IMR-90 (cell line): ENCODE measurements around the gene ELF2. TPM values are rescaled to one million over a fixed set of nuclear protein-coding genes. Genes with fewer than 3 reads are reported as not detected.

Experiments used
- ATAC-seq: fragments of 200-7000 bp; cut with Tn5 transposase; 2 replicates; pipeline ENCODE4 v1.9.1; 2020; ENCODE audit warnings: low read depth, mild to moderate bottlenecking, moderate library complexity
- BruUV-seq: library from RNA; stranded (reverse); fragments of 400-500 nt; replicated peaks from 2 replicates; lab custom pipeline; 2021; lab: Mats Ljungman, UMichigan
- CTCF ChIA-PET: fragments of 300-600 bp; formaldehyde crosslinking; extraction: SDS; loops from one replicate; lab custom pipeline; 2021; ENCODE audit warnings: antibody characterized with exemption; lab: Yijun Ruan, JAX
- POLR2A ChIA-PET: fragments of 300-600 bp; sonication (Branson Sonifier 250); formaldehyde crosslinking; loops from one replicate; lab custom pipeline; 2022; ENCODE audit warnings: antibody characterized with exemption; ENCODE audit not compliant: unreplicated experiment; lab: Charles Lee
- DNase-seq: peaks from one replicate; pipeline ENCODE4 v3.0.0; 2013
- H2AFZ ChIP-seq: replicated peaks from 2 replicates; pipeline ENCODE3; 2013; ENCODE audit warnings: low read length, mild to moderate bottlenecking; ENCODE audit not compliant: poor library complexity
- H2AK5ac ChIP-seq: 2 replicates; pipeline ENCODE4 v1.6.1; 2013; ENCODE audit warnings: low read depth, low read length, inconsistent platforms
- H2AK9ac ChIP-seq: replicated peaks from 2 replicates; pipeline ENCODE3; 2013; ENCODE audit warnings: mild to moderate bottlenecking, low read depth, low read length, moderate library complexity; ENCODE audit not compliant: poor library complexity
- H2BK120ac ChIP-seq: 2 replicates; pipeline ENCODE4 v1.6.1; 2013; ENCODE audit warnings: low read depth, low read length, inconsistent platforms
- H2BK15ac ChIP-seq: 3 replicates; pipeline ENCODE4 v1.6.1; 2013; ENCODE audit warnings: low read depth, low read length, inconsistent platforms
- H2BK20ac ChIP-seq: 2 replicates; pipeline ENCODE4 v1.6.1; 2013; ENCODE audit warnings: low read depth, mild to moderate bottlenecking, inconsistent platforms, low read length, moderate library complexity
- H2BK5ac ChIP-seq: 2 replicates; pipeline ENCODE4 v1.6.1; 2013; ENCODE audit warnings: mild to moderate bottlenecking, low read depth, low read length, inconsistent platforms; ENCODE audit not compliant: poor library complexity, severe bottlenecking
- H3K14ac ChIP-seq: replicated peaks from 2 replicates; pipeline ENCODE4 v1.6.1; 2013; ENCODE audit warnings: low read depth, low read length, inconsistent platforms
- H3K18ac ChIP-seq: 2 replicates; pipeline ENCODE4 v1.6.1; 2013; ENCODE audit warnings: low read depth, low read length, control low read depth
- H3K23ac ChIP-seq: 2 replicates; pipeline ENCODE4 v1.6.1; 2013; ENCODE audit warnings: low read depth, low read length, inconsistent platforms
- H3K27ac ChIP-seq: 2 replicates; pipeline ENCODE4 v1.5.1; 2013; ENCODE audit warnings: mild to moderate bottlenecking, control low read depth, low read length; ENCODE audit not compliant: insufficient read depth
- H3K27me3 ChIP-seq: 2 replicates; pipeline ENCODE4 v1.6.1; 2013; ENCODE audit warnings: low read length; ENCODE audit not compliant: control insufficient read depth, insufficient read depth
- H3K36me3 ChIP-seq: 2 replicates; pipeline ENCODE4 v1.6.1; 2013; ENCODE audit warnings: low read length, mixed read lengths; ENCODE audit not compliant: control insufficient read depth, insufficient read depth
- H3K4ac ChIP-seq: 2 replicates; pipeline ENCODE4 v1.6.1; 2013; ENCODE audit warnings: low read depth, low read length, inconsistent platforms
- H3K4me1 ChIP-seq: 2 replicates; pipeline ENCODE4 v1.6.1; 2013; ENCODE audit warnings: low read length, mixed read lengths; ENCODE audit not compliant: control insufficient read depth, insufficient read depth
- H3K4me2 ChIP-seq: 2 replicates; pipeline ENCODE4 v1.6.1; 2013; ENCODE audit warnings: low read depth, mild to moderate bottlenecking, control low read depth, low read length, moderate library complexity
- H3K4me3 ChIP-seq: 2 replicates; pipeline ENCODE4 v1.5.1; 2013; ENCODE audit warnings: low read depth, mild to moderate bottlenecking, control low read depth, low read length, moderate library complexity; ENCODE audit not compliant: insufficient read depth
- H3K56ac ChIP-seq: 2 replicates; pipeline ENCODE4 v1.6.1; 2013; ENCODE audit warnings: low read length, inconsistent platforms; ENCODE audit not compliant: insufficient read depth; ENCODE audit errors: extremely low read depth
- H3K79me1 ChIP-seq, 2 experiments: 2 replicates each; pipeline ENCODE4 v1.6.1; 2013; ENCODE audit warnings: low read length in 2 of 2, inconsistent platforms in 1 of 2, low read depth in 1 of 2
- H3K9ac ChIP-seq: 2 replicates; pipeline ENCODE4 v1.6.1; 2013; ENCODE audit warnings: low read depth, low read length, control low read depth
- H3K9me1 ChIP-seq: 2 replicates; pipeline ENCODE4 v1.6.1; 2013; ENCODE audit warnings: low read length, inconsistent platforms; ENCODE audit not compliant: insufficient read depth
- H3K9me3 ChIP-seq: 2 replicates; pipeline ENCODE4 v1.6.1; 2013; ENCODE audit warnings: low read length; ENCODE audit not compliant: control insufficient read depth, insufficient read depth
- H4K20me1 ChIP-seq: 2 replicates; pipeline ENCODE4 v1.6.1; 2013; ENCODE audit warnings: low read length, inconsistent platforms; ENCODE audit not compliant: insufficient read depth
- H4K5ac ChIP-seq: 2 replicates; pipeline ENCODE4 v1.6.1; 2013; ENCODE audit warnings: mild to moderate bottlenecking, low read depth, low read length, control low read depth
- H4K8ac ChIP-seq, 2 experiments: 2 replicates each; pipeline ENCODE4 v1.6.1; 2013; ENCODE audit warnings: low read depth in 2 of 2, low read length in 2 of 2, control low read depth in 1 of 2, inconsistent platforms in 1 of 2
- H4K91ac ChIP-seq: 2 replicates; pipeline ENCODE4 v1.6.1; 2013; ENCODE audit warnings: low read depth, low read length, inconsistent platforms; ENCODE audit not compliant: insufficient read depth
- BHLHE40 ChIP-seq: fragments of 150-350 bp; IDR thresholded peaks from 2 replicates; pipeline ENCODE4 v1.6.1; 2016; ENCODE audit warnings: mild to moderate bottlenecking, low read depth, low read length
- CEBPB ChIP-seq: IDR thresholded peaks from 2 replicates; pipeline ENCODE4 v1.6.1; 2012; ENCODE audit warnings: low read depth, low read length, improper control_type of control experiment
- CHD1 ChIP-seq: IDR thresholded peaks from 2 replicates; pipeline ENCODE4 v1.6.1; 2012; ENCODE audit warnings: low read depth, low read length, improper control_type of control experiment
- ELK1 ChIP-seq: fragments of 150-350 bp; IDR thresholded peaks from 2 replicates; pipeline ENCODE4 v1.6.1; 2016; ENCODE audit warnings: low read depth, mild to moderate bottlenecking, low read length, moderate library complexity, borderline replicate concordance
- MAFK ChIP-seq: IDR thresholded peaks from 2 replicates; pipeline ENCODE4 v1.6.1; 2012; ENCODE audit warnings: low read depth, low read length, improper control_type of control experiment
- MAZ ChIP-seq: IDR thresholded peaks from 2 replicates; pipeline ENCODE4 v1.6.1; 2012; ENCODE audit warnings: low read depth, mild to moderate bottlenecking, low read length, improper control_type of control experiment, moderate library complexity, borderline replicate concordance
- NFE2L2 ChIP-seq: fragments of 150-350 bp; IDR thresholded peaks from 2 replicates; pipeline ENCODE4 v1.6.1; 2016; ENCODE audit warnings: low read depth, mild to moderate bottlenecking, low read length
- POLR2A ChIP-seq: IDR thresholded peaks from 2 replicates; pipeline ENCODE4 v1.6.1; 2012; ENCODE audit warnings: mild to moderate bottlenecking, low read depth, low read length
- RAD21 ChIP-seq: IDR thresholded peaks from 2 replicates; pipeline ENCODE4 v1.6.1; 2012; ENCODE audit warnings: low read length, improper control_type of control experiment
- RFX5 ChIP-seq: IDR thresholded peaks from 2 replicates; pipeline ENCODE4 v1.8.0; 2012; ENCODE audit warnings: low read depth, mild to moderate bottlenecking, low read length, moderate library complexity
- SMC3 ChIP-seq: fragments of 150-350 bp; IDR thresholded peaks from 2 replicates; pipeline ENCODE4 v1.6.1; 2016; ENCODE audit warnings: low read depth, mild to moderate bottlenecking, antibody characterized with exemption, low read length, moderate library complexity
- USF2 ChIP-seq: fragments of 150-350 bp; IDR thresholded peaks from 2 replicates; pipeline ENCODE4 v1.6.1; 2017; ENCODE audit warnings: mild to moderate bottlenecking, antibody characterized with exemption, low read length, low read depth
- WGBS, 2 experiments: methylation state at CpG; one replicate each; pipeline versions ENCODE4 v1.1.5 to v1.1.7; 2013; ENCODE audit warnings: missing lambda C conversion rate in 2 of 2; ENCODE audit not compliant: insufficient read length in 1 of 2; ENCODE audit errors: extremely low coverage in 2 of 2; 5-methylcytosine and 5-hydroxymethylcytosine counted together
- dilution Hi-C: fragments of 300-500 bp; cut with HindIII; formaldehyde crosslinking; loops from one replicate; pipeline ENCODE4 v1.14.3; 2018; ENCODE audit warnings: low sequenced_read_pairs; ENCODE audit not compliant: unreplicated experiment
- in situ Hi-C: fragments of 300-500 bp; cut with MboI; formaldehyde crosslinking; loops from 3 replicates; pipeline ENCODE4 v1.14.3; 2019; ENCODE audit warnings: low sequenced_read_pairs, inconsistent platforms, mixed read lengths
- intact Hi-C: fragments of 100-400 bp; cut with micrococcal nuclease; formaldehyde crosslinking; loops from 2 replicates; pipeline ENCODE4 v1.10.0; 2022
- polyA plus RNA-seq, 3 experiments: library from polyadenylated mRNA; depleted of rRNA; stranded (reverse); fragments of >200 nt; gene quantifications; 2 replicates each; pipeline ENCODE4 v1.2.3, GENCODE V29; 2012; ENCODE audit warnings: low replicate concordance in 1 of 3
- total RNA-seq: library from RNA; depleted of rRNA; stranded (reverse); fragments of >200 nt; gene quantifications from 2 replicates; pipeline ENCODE4 v1.2.3, GENCODE V29; 2012
- TF ChIP-seq, protein P1 (sequence below): conservative IDR thresholded peaks from 2 replicates; pipeline ENCODE4 v1.5.1; 2012; ENCODE audit warnings: mild to moderate bottlenecking, low read depth, low read length, improper control_type of control experiment

Gene ELF2
- total and polyA plus RNA-seq, 2 of the 4 experiments (the other 2 are of a cell fraction), result 14.5 to 42.3 TPM

DNA sequence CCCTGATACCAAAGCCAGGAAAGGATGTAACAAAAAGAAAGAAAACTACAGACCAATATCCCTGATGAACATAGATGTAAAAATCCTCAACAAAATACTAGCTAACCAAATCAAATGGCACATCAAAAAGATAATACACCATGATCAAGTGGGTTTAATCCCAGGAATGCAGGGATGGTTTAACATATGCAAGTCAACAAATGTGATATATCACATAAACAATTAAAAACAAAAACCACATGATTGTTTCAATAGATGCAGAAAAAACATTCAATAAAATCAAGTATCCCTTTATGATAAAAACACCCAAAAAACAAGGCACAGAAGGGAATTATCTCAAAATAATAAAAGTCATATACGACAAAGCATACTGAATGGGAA, 31.5 kb downstream of the ELF2 start:
- Histone ChIP-seq H4K91ac (no peak overlapping the region), H2AFZ (no peak overlapping the region), H2AK5ac (no peak overlapping the region), H3K36me3 (no peaks in the 10 kb centered on the region), H3K27ac (no peak overlapping the region), H3K14ac (no peak overlapping the region), H3K79me1 (peaks cover 22 to 49% of the 10 kb centered on the region in 2 experiments), H3K27me3 (no peaks in the 10 kb centered on the region), H3K9me3 (no peaks in the 10 kb centered on the region), H2BK15ac (no peak overlapping the region), H3K4me2 (no peak overlapping the region), H4K8ac (no peak overlapping the region), H3K4me3 (no peak overlapping the region), H3K9ac (no peak overlapping the region), H2BK5ac (no peak overlapping the region), H2AK9ac (no peak overlapping the region), H3K56ac (no peak overlapping the region), H2BK20ac (no peak overlapping the region), H3K4me1 (peaks cover 11% of the 10 kb centered on the region), H3K23ac (no peak overlapping the region), H2BK120ac (no peak overlapping the region), H3K4ac (no peak overlapping the region), H3K9me1 (peaks cover 8% of the 10 kb centered on the region; the same call in 1 of the 2 replicates), H4K20me1 (peaks cover 36% of the 10 kb centered on the region), H3K18ac (no peak overlapping the region), H4K5ac (no peak overlapping the region)
- DNase-seq, result no peak
- no CpG with 5 or more reads among the region's 1 CpG for WGBS, 2 experiments
- intact Hi-C loops, result loop anchor here (5.0 kb wide), 1 partner anchor 38 kb away; no protein-coding TSS in a partner anchor
- no peak for TF ChIP-seq BHLHE40
- no peak for TF ChIP-seq RFX5
- TF ChIP-seq MAZ, result no peak
- no peak for TF ChIP-seq CHD1
- no peak for TF ChIP-seq ELK1
- TF ChIP-seq USF2, result no peak
- no peak for TF ChIP-seq RAD21
- no peak for TF ChIP-seq POLR2A
- TF ChIP-seq CEBPB, result no peak
- TF ChIP-seq, protein P1, sequence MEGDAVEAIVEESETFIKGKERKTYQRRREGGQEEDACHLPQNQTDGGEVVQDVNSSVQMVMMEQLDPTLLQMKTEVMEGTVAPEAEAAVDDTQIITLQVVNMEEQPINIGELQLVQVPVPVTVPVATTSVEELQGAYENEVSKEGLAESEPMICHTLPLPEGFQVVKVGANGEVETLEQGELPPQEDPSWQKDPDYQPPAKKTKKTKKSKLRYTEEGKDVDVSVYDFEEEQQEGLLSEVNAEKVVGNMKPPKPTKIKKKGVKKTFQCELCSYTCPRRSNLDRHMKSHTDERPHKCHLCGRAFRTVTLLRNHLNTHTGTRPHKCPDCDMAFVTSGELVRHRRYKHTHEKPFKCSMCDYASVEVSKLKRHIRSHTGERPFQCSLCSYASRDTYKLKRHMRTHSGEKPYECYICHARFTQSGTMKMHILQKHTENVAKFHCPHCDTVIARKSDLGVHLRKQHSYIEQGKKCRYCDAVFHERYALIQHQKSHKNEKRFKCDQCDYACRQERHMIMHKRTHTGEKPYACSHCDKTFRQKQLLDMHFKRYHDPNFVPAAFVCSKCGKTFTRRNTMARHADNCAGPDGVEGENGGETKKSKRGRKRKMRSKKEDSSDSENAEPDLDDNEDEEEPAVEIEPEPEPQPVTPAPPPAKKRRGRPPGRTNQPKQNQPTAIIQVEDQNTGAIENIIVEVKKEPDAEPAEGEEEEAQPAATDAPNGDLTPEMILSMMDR, result no peak
- TF ChIP-seq MAFK, result no peak
- no peak for TF ChIP-seq NFE2L2
- TF ChIP-seq SMC3, result no peak
- in situ Hi-C loops, result no loop called here
- dilution Hi-C loops, result no loop called here
- no TSS peak for BruUV-seq
- CTCF ChIA-PET, result no interaction called here
- POLR2A ChIA-PET, result no interaction called here
- no peak for ATAC-seq
